HG02588 (cell line): ENCODE results near the gene TXNDC5.
A peak's percentile ranks its signal among the peaks of the same experiment; 100 is the strongest.
"Not testable (repeated sequence)": the region's sequence is repeated elsewhere in the genome, so short reads cannot be mapped to it uniquely, and the experiment has no call there.

ENCODE experiments used
- ATAC-seq: cut with Tn5 transposase; IDR thresholded peaks from one replicate; pipeline ENCODE4 v1.9.1; 2021; ENCODE audit warnings: mild to moderate bottlenecking, moderate library complexity; ENCODE audit not compliant: unreplicated experiment

TXNDC5 gene

GRCh38 chr6:7914991-7915789 is 4.6 kb upstream of the TXNDC5 start:
- no peak for ATAC-seq

- no peak for ATAC-seq
These were observed 3.7 kb upstream of the TXNDC5 start for GRCh38 chr6:7914311-7914710.

GRCh38 chr6:7912736-7913517 is 2.3 kb upstream of the TXNDC5 start:
- ATAC-seq, result no peak

DNA sequence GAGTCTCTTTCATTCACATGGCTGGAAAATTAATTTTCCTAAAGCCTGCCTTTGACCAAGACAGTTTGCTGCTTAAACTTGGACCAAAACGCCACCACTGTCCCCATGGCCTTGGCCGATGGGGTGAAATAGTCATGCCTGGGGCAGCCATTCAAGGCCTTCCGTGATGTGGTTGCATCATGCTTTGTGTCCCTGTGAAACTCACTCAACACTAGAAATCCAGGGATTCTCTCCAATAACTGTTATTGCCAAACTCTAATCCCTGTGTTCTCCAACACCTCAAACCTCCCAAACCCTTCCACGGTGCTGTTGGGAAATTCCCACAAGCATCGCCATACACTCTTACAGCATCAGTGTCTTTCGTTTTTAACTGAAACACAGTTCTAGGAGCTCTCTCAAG is 1.4 kb upstream of the TXNDC5 start:
- ATAC-seq, result no peak

DNA sequence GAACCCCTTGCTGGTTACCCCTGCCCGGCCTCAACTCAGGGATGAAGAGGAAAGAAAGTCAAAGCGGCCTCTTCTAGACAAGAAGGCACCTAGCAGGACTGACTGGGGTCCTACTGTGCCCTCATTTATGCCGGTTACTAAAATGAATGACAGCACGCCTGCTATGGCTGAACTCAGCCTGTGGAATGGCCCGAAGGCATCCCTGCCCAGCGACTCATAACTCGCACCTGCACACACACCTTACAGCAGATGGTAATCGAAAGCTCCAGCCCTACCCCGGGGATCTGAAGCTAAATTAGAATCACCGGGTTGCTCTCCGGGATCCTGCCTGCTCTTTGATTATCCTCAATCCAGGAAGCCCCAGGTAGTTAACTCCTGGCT is 747 bp upstream of the TXNDC5 start:
- ATAC-seq, result no peak

- ATAC-seq, result no peak
These were observed 312 bp downstream of the TXNDC5 start for GRCh38 chr6:7910298-7910653.

DNA sequence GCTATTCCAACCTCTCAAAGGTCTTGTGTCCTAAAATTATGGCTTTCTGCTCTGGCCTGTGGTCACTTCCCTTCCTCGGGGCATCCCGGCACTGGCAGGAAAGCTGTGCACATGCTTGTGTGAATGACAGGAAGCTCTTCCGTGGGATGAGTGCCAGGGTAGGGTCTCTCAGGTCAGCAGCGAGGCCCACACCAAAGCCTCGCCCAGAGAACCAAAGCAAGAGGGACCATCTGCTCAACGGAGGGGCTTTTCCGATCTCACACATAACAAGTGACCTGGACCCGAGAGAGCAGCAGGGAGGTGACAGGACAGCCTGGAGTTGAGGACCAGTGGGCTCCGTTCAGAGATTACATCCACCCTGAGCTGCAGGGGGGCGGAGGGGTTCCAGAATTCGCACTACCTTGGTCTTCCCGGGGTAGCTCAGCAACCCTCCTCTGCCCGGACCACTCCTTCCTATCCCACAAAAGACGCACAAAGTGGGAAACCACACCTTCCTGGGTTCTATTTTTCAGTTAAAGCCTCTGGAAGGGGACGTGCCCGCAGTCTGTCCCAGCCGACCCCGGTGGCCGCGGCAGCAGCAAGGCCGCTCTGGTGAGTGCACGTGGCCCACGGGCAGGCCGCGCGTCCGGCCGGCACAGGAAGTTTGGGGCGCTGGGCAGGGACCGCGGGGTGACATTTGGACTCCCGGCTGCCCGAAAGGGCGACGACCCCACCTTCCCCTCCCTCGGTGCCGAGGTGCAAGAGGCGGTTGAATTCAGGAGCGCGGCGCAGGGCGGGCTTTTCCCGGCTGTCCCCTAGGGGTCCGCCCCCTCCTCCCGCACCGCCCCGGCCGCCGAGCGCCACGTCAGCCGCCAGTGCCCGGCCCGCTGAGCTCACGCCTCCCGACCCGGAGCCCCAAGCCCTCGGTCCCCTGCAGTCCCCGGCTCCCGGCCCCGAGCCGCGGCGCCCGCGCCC is 988 bp downstream of the TXNDC5 start:
- peak; percentile 29 for ATAC-seq

GRCh38 chr6:7907159-7907558 is 3.4 kb downstream of the TXNDC5 start:
- ATAC-seq, result no peak

DNA sequence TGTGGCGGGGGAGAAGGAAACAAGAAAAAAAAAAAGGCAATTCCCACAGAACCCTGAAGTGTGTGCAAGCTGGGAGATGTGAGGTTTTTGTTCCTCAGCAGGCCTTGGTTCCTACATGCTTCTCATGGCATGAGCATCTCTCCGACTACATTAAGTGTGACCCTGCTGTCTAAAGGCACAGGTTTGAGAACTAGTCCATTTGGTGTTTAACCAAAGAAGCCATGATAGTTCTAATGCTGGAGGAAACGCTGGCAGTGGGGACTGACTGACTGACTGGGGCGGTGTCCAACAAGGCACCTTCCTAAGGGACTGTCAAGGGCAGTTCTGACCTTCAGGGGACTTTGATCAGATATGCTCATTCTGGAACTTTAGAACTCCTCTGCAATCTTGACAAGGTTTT is 3.8 kb downstream of the TXNDC5 start:
- no peak for ATAC-seq

- ATAC-seq, result no peak
These were observed 5.2 kb downstream of the TXNDC5 start for GRCh38 chr6:7905416-7905815.

GRCh38 chr6:7904654-7905319 is 5.8 kb downstream of the TXNDC5 start:
- ATAC-seq, result no peak

DNA sequence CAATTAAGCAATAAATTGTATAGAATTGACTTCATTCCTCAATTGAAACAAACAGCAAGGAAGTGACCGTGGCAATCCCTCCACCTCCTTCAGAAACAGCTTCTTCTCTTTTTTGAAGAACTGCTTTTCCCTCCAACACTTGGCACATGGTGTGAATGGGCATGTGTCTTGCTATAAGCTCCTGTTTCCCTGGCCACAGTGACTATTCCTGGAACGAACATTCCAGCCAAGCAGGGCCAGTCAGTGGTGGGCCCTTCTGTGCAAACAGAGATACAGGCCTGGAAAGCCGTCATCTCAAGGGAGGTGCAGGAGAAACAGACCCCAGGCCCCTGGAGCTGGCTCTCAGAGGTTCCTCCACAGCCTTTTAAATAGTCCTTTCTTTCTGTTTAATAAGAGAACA is 6.9 kb downstream of the TXNDC5 start:
- no peak for ATAC-seq

- no peak for ATAC-seq
These were observed 7.7 kb downstream of the TXNDC5 start for GRCh38 chr6:7902867-7903266.

DNA sequence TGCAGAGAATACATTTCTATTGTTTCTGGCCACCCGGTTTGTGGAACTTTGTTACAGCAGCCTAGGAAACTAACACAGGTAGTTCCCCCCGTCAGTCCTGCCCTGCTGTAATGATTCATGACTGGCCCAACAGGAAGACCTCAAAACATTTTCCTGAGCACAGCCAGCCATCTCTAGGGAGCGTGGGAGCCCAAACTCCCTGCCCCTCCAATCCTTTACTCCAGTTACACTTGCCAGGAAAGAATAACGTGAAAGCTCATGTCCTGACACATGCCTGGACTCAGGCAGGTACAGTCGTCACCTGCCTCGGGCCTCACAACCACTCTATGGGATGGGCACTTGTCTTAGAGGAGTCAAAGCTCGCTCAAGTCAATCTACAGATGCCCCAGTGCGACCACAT is 8.4 kb downstream of the TXNDC5 start:
- no peak for ATAC-seq

DNA sequence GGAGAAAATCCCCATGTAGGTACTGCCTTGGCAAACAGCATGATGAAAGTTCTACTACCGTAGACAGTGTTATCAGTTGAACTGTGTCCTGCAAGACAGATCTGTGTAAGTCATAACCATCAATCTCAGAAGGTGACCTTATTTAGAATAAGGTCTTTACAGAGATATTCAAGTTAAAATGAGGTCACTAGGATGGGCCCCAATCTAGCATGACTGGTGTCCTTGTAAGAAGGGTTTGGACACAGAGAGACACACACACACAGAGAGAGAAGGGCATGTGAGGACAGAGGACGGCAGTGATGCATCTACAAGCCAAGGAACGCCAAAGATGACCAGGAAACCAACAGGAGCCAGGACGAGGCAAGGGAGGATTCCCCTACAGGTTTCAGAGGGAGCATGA is 8.8 kb downstream of the TXNDC5 start:
- ATAC-seq, result no peak

DNA sequence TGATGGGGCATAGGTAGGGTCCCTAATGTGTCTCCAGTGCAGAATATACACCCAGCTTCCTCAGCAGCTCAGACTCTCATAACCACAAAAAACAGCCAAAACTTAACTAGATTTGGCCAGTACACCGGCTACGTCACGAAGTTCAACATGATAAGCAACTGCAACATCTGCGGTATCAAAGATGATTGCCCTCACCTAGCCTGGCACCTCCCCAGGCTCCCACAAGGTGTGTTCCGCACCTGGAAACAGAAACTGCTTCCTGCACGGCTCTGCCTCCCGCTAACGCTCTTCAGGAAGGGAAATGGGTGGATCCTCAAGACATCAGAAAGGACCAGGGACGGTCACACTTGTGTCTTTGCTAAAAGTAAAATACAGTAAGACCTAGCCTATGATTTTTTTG is 9.5 kb downstream of the TXNDC5 start:
- ATAC-seq, result no peak

- ATAC-seq, result no peak
These were observed 10.0 kb downstream of the TXNDC5 start for GRCh38 chr6:7900621-7901020.

DNA sequence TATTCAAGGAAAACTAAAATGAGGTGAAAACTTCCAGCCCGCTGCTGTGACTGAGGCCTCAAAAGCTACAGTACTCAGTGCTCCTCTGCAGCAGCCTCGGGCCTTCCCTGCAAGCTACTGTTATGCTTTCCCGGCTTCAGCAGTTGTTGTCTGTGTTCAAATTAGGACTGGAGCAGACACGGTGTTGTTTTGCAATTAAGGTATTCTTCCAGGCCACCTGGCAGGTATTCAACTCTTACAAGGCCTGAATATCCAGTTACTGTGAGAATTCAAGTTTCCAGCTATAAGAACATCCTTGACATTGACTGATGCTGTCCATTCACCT is 10.7 kb downstream of the TXNDC5 start:
- no peak for ATAC-seq

DNA sequence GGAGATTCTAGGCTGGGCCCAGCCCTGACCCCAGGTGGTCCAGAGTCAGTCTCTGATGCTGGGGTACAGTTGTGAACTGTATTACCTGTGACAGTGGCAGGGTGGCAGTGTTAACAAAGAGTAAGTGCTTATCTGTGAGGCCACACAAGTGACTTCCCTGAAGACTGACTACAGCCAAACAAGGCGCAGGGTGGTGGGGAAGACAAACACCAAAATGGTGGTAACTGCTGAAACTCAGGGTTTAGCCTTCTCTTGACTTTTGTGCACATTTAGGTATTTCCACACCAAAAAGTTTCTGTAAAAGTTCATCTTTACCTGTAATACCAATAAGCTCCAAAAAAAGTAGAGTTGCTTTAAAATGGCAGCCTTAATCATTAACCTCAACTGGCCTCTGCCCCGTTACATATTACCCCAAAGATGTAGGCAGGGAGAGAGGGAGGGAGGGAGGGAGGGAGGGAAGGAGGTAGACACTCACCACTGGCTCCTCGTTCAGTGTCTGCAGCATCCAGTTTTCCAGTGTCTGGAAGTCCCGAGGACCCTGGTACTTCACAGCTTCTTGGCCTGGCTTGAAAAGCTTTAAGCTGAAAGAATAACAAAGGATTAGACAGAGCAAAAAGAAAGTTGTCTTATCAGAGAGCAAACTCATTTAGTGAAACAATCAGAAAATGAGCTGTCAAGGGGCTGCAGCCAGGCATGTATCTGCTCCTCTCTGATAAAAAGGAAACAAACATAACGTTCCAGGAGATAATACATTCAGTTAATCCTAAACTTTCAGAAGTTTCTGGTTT is 11.3 kb downstream of the TXNDC5 start:
- ATAC-seq, result no peak

DNA sequence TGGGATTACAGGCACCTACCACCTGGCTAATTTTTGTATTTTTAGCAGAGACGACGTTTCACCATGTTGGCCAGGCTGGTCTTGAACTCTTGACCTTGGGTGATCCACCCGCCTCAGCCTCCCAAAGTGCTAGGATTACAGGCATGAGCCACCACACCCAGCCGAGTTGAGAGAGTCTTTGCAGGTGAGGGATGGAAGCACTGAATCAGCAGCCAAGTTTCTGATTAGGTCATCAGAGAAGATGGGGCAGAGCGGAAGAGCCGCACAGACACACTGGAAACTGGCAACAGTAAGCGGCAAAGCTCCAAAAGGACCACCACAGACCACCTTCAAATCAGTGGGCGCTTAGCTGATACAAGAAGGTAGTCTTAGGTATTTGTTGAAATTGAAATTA is 12.4 kb downstream of the TXNDC5 start:
- ATAC-seq, result not testable (repeated sequence)
